HAP-1 (cell line): ENCODE results near the gene ERICH4.

Source experiments
- DNase-seq, 2 experiments: peaks; one replicate each; pipeline ENCODE4 v3.0.0-alpha.2; 2016 to 2020; ENCODE audit warnings: low spot score in 2 of 2
- H3K27me3 ChIP-seq: fragments of 250-450 bp; sonication (Bioruptor Pico); 2 replicates; pipeline ENCODE4 v1.5.1; 2020; ENCODE audit warnings: low read depth, mild to moderate bottlenecking, moderate library complexity
- H3K36me3 ChIP-seq: fragments of 250-450 bp; sonication (Bioruptor Pico); replicated peaks from 2 replicates; pipeline ENCODE4 v1.5.1; 2020; ENCODE audit warnings: mild to moderate bottlenecking
- H3K4me1 ChIP-seq: fragments of 250-450 bp; sonication (Bioruptor Pico); 2 replicates; pipeline ENCODE4 v1.5.1; 2020; ENCODE audit warnings: mild to moderate bottlenecking
- H3K4me3 ChIP-seq: fragments of 250-450 bp; sonication (Bioruptor Pico); 2 replicates; pipeline ENCODE4 v1.5.1; 2020; ENCODE audit warnings: mild to moderate bottlenecking, moderate library complexity
- H3K9me3 ChIP-seq: fragments of 250-450 bp; sonication (Bioruptor Pico); 2 replicates; pipeline ENCODE4 v1.5.1; 2020; ENCODE audit warnings: mild to moderate bottlenecking, moderate library complexity
- in situ Hi-C: fragments of 300-500 bp; cut with MboI; formaldehyde crosslinking; loops from 3 replicates; pipeline ENCODE4 v1.14.3; 2020; ENCODE audit warnings: low sequenced_read_pairs, inconsistent platforms, mixed read lengths

ERICH4 gene

GRCh38 chr19:41442473-41443355, at the start of gene ERICH4:
Gene ERICH4, plus strand, starts transcription at chr19:41443156. Its CDS starts 14 bp downstream, at chr19:41443170.
- H3K4me1 ChIP-seq = no peaks in the 10 kb centered on the region; the same call in 1 of the 2 replicates
- no peaks in the 10 kb centered on the region for H3K27me3 ChIP-seq
- H3K9me3 ChIP-seq = no peaks in the 10 kb centered on the region
- no peaks in the 10 kb centered on the region for H3K36me3 ChIP-seq
- in situ Hi-C loops = no loop called here
- H3K4me3 ChIP-seq = no peak within 1 kb of the TSS
- no peak for DNase-seq

GRCh38 chr19:41395355-41395754, 47.6 kb upstream of the ERICH4 start:
- Histone ChIP-seq H3K4me3 (no peak overlapping the region), H3K4me1 (peaks cover 8% of the 10 kb centered on the region), H3K9me3 (no peaks in the 10 kb centered on the region), H3K27me3 (no peaks in the 10 kb centered on the region), H3K36me3 (peaks cover 16% of the 10 kb centered on the region)
- no peak for DNase-seq
- in situ Hi-C loops = no loop called here

GRCh38 chr19:41397086-41398049, 45.6 kb upstream of the ERICH4 start, which contains the start of the genes BCKDHA and EXOSC5:
Gene BCKDHA, plus strand, starts transcription at chr19:41397818. Its CDS starts 10 bp downstream, at chr19:41397828.
Gene EXOSC5, minus strand, starts transcription at chr19:41397359. Its CDS starts 31 bp downstream, at chr19:41397328.
- DNase-seq = peak; percentile 99
- in situ Hi-C loops = no loop called here

GRCh38 chr19:41398050-41398418, 44.9 kb upstream of the ERICH4 start:
- peak overlapping the region; percentile 83 for H3K4me3 ChIP-seq
- DNase-seq = no peak
- in situ Hi-C loops = no loop called here
- H3K27me3 ChIP-seq = no peaks in the 10 kb centered on the region
- H3K4me1 ChIP-seq = peaks cover 8% of the 10 kb centered on the region
- H3K9me3 ChIP-seq = no peaks in the 10 kb centered on the region
- H3K36me3 ChIP-seq = no peaks in the 10 kb centered on the region

More at GRCh38 chr19:41397086-41398049, 45.6 kb upstream of the ERICH4 start, which contains the start of the genes BCKDHA and EXOSC5:
- H3K4me3 ChIP-seq = peak within 1 kb of the TSS; percentile 83
- no peaks in the 10 kb centered on the region for H3K27me3 ChIP-seq
- no peaks in the 10 kb centered on the region for H3K9me3 ChIP-seq
- H3K36me3 ChIP-seq = no peaks in the 10 kb centered on the region
- H3K4me1 ChIP-seq = peaks cover 8% of the 10 kb centered on the region

GRCh38 chr19:41398598-41398997, 44.4 kb upstream of the ERICH4 start:
- in situ Hi-C loops = no loop called here
- no peak for DNase-seq
- Histone ChIP-seq H3K36me3 (no peaks in the 10 kb centered on the region), H3K4me1 (peaks cover 8% of the 10 kb centered on the region), H3K27me3 (no peaks in the 10 kb centered on the region), H3K9me3 (no peaks in the 10 kb centered on the region), H3K4me3 (peak overlapping the region; percentile 83)

GRCh38 chr19:41399091-41399490, 43.9 kb upstream of the ERICH4 start:
- DNase-seq = no peak
- in situ Hi-C loops = no loop called here
- Histone ChIP-seq H3K27me3 (no peaks in the 10 kb centered on the region), H3K4me1 (peaks cover 8% of the 10 kb centered on the region), H3K9me3 (no peaks in the 10 kb centered on the region), H3K4me3 (no peak overlapping the region), H3K36me3 (no peaks in the 10 kb centered on the region)

GRCh38 chr19:41399525-41399924, 43.4 kb upstream of the ERICH4 start:
- peaks cover 8% of the 10 kb centered on the region for H3K4me1 ChIP-seq
- no peaks in the 10 kb centered on the region for H3K9me3 ChIP-seq
- in situ Hi-C loops = no loop called here
- no peaks in the 10 kb centered on the region for H3K36me3 ChIP-seq
- DNase-seq = no peak
- no peaks in the 10 kb centered on the region for H3K27me3 ChIP-seq
- no peak overlapping the region for H3K4me3 ChIP-seq

- Histone ChIP-seq H3K36me3 (no peaks in the 10 kb centered on the region), H3K27me3 (no peaks in the 10 kb centered on the region), H3K9me3 (no peaks in the 10 kb centered on the region), H3K4me1 (peaks cover 3% of the 10 kb centered on the region; the same call in 1 of the 2 replicates), H3K4me3 (no peak overlapping the region)
- in situ Hi-C loops = no loop called here
- no peak for DNase-seq
Observed at GRCh38 chr19:41401483-41401882, 41.5 kb upstream of the ERICH4 start.

GRCh38 chr19:41402010-41402409, 40.9 kb upstream of the ERICH4 start:
- in situ Hi-C loops = no loop called here
- Histone ChIP-seq H3K36me3 (no peaks in the 10 kb centered on the region), H3K27me3 (no peaks in the 10 kb centered on the region), H3K4me1 (peaks cover 3% of the 10 kb centered on the region; the same call in 1 of the 2 replicates), H3K9me3 (no peaks in the 10 kb centered on the region), H3K4me3 (no peak overlapping the region)
- DNase-seq = no peak

GRCh38 chr19:41403181-41403970, 39.6 kb upstream of the ERICH4 start:
- in situ Hi-C loops = no loop called here
- Histone ChIP-seq H3K27me3 (no peaks in the 10 kb centered on the region), H3K9me3 (no peaks in the 10 kb centered on the region), H3K4me1 (peaks cover 3% of the 10 kb centered on the region; the same call in 1 of the 2 replicates), H3K4me3 (no peak overlapping the region), H3K36me3 (no peaks in the 10 kb centered on the region)
- DNase-seq = no peak

GRCh38 chr19:41405776-41406175, 37.2 kb upstream of the ERICH4 start:
- no peak overlapping the region for H3K4me3 ChIP-seq
- no peaks in the 10 kb centered on the region for H3K9me3 ChIP-seq
- no peak for DNase-seq
- no peaks in the 10 kb centered on the region for H3K4me1 ChIP-seq
- no peaks in the 10 kb centered on the region for H3K36me3 ChIP-seq
- in situ Hi-C loops = no loop called here
- H3K27me3 ChIP-seq = no peaks in the 10 kb centered on the region

GRCh38 chr19:41407271-41407670, 35.7 kb upstream of the ERICH4 start:
- Histone ChIP-seq H3K27me3 (no peaks in the 10 kb centered on the region), H3K4me3 (no peak overlapping the region), H3K4me1 (no peaks in the 10 kb centered on the region), H3K36me3 (no peaks in the 10 kb centered on the region), H3K9me3 (no peaks in the 10 kb centered on the region)
- in situ Hi-C loops = no loop called here
- DNase-seq = no peak

- DNase-seq = no peak
- Histone ChIP-seq H3K4me1 (no peaks in the 10 kb centered on the region), H3K36me3 (no peaks in the 10 kb centered on the region), H3K27me3 (no peaks in the 10 kb centered on the region), H3K9me3 (no peaks in the 10 kb centered on the region), H3K4me3 (no peak overlapping the region)
- in situ Hi-C loops = no loop called here
Observed at GRCh38 chr19:41408256-41408655, 34.7 kb upstream of the ERICH4 start.
